ENCODE measurements around the gene CADPS2.

CADPS2 gene

GRCh38 chr7:122453432-122453831, 432.8 kb downstream of the CADPS2 start:
- no peak for DNase-seq (ENCODE audit: low spot score)

- no peak for DNase-seq (ENCODE audit: low spot score)
Observed at GRCh38 chr7:122448893-122449589, 437.2 kb downstream of the CADPS2 start.

GRCh38 chr7:122442929-122443328, 443.3 kb downstream of the CADPS2 start:
- no peak for DNase-seq (ENCODE audit: low spot score)

- DNase-seq (ENCODE audit: low spot score), result no peak
Observed at GRCh38 chr7:122438492-122438891, 447.8 kb downstream of the CADPS2 start.

- no peak for DNase-seq (ENCODE audit: low spot score)
Observed at GRCh38 chr7:122438006-122438405, 448.3 kb downstream of the CADPS2 start.

- DNase-seq (ENCODE audit: low spot score), result no peak
Observed at GRCh38 chr7:122433765-122434164, 452.5 kb downstream of the CADPS2 start.

- DNase-seq (ENCODE audit: low spot score), result no peak
Observed at GRCh38 chr7:122430710-122431109, 455.6 kb downstream of the CADPS2 start.

GRCh38 chr7:122429926-122430325, 456.3 kb downstream of the CADPS2 start:
- no peak for DNase-seq (ENCODE audit: low spot score)

- DNase-seq (ENCODE audit: low spot score), result no peak
Observed at GRCh38 chr7:122425731-122426130, 460.5 kb downstream of the CADPS2 start.

GRCh38 chr7:122423591-122423990, 462.7 kb downstream of the CADPS2 start:
- DNase-seq (ENCODE audit: low spot score), result no peak

GRCh38 chr7:122416336-122416735, 469.9 kb downstream of the CADPS2 start:
- no peak for DNase-seq (ENCODE audit: low spot score)

GRCh38 chr7:122415510-122415909, 470.8 kb downstream of the CADPS2 start:
- no peak for DNase-seq (ENCODE audit: low spot score)

- DNase-seq (ENCODE audit: low spot score), result no peak
Observed at GRCh38 chr7:122413339-122413738, 472.9 kb downstream of the CADPS2 start.

GRCh38 chr7:122412883-122413282, 473.4 kb downstream of the CADPS2 start:
- no peak for DNase-seq (ENCODE audit: low spot score)

GRCh38 chr7:122412441-122412840, 473.8 kb downstream of the CADPS2 start:
- DNase-seq (ENCODE audit: low spot score), result no peak

- no peak for DNase-seq (ENCODE audit: low spot score)
Observed at GRCh38 chr7:122407195-122407594, 479.1 kb downstream of the CADPS2 start.

GRCh38 chr7:122403113-122403512, 483.1 kb downstream of the CADPS2 start:
- DNase-seq (ENCODE audit: low spot score), result no peak

- no peak for DNase-seq (ENCODE audit: low spot score)
Observed at GRCh38 chr7:122402235-122402634, 484.0 kb downstream of the CADPS2 start.

- DNase-seq (ENCODE audit: low spot score), result no peak
Observed at GRCh38 chr7:122397381-122397780, 488.9 kb downstream of the CADPS2 start.

- no peak for DNase-seq (ENCODE audit: low spot score)
Observed at GRCh38 chr7:122394512-122394911, 491.7 kb downstream of the CADPS2 start.

GRCh38 chr7:122384528-122384927, 501.7 kb downstream of the CADPS2 start:
- no peak for DNase-seq (ENCODE audit: low spot score)

GRCh38 chr7:122383934-122384333, 502.3 kb downstream of the CADPS2 start:
- no peak for DNase-seq (ENCODE audit: low spot score)

GRCh38 chr7:122380992-122381391, 505.3 kb downstream of the CADPS2 start:
- DNase-seq (ENCODE audit: low spot score), result no peak

GRCh38 chr7:122379491-122379890, 506.8 kb downstream of the CADPS2 start:
- DNase-seq (ENCODE audit: low spot score), result no peak

All from hematopoietic multipotent progenitor cell treated with erythropoietin and hydrocortisone succinate and interleukin-3 and kit ligand, for 17 days (in vitro differentiated cells).